Activated CD4-positive, alpha-beta T cell treated with anti-CD3 and anti-CD28 coated beads, Interleukin-2, Interleukin-4, amounts not matched to agents 100 ng/mL and 50 ng/mL, durations not matched to agents 16 hours and 8 hours (primary cell): ENCODE data around the gene RLIM.

Experiments used
- DNase-seq: peaks from one replicate; pipeline ENCODE4 v3.0.0-alpha.2; 2020; ENCODE audit warnings: low spot score

Gene RLIM

DNA sequence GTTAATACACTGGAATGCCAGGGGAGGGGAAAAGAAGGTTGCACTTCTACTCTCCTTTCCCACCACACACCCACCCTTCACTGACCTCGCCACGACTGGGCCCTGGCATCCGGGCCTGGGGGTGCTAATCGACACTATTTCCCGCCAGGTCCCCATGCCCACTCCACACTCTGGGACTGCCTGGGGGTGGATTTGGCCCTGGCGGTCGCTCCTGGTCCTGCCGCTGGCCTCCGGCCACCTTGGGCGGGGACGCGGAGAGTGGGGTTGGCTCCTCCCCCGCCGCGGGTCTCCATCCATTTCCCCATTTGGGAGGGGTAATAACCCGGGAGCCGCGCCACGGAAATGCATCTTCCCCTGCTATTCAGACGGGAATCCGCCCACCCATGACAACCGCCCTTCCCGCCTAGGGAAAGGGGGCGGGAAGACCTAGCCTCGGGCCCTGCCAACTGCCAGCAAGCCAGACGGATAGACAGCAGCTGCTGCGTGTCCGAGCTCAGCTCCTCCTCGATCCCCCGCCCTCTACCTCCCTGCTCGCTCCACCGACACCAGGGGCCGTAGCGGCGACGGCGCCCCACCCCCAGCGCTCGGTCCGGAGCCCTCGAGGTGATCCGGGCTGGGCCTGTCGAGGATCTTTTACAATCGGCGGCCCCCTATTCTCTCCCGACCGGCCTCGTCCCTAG lies 78.1 kb downstream of the RLIM start:
- DNase-seq, result no peak

DNA sequence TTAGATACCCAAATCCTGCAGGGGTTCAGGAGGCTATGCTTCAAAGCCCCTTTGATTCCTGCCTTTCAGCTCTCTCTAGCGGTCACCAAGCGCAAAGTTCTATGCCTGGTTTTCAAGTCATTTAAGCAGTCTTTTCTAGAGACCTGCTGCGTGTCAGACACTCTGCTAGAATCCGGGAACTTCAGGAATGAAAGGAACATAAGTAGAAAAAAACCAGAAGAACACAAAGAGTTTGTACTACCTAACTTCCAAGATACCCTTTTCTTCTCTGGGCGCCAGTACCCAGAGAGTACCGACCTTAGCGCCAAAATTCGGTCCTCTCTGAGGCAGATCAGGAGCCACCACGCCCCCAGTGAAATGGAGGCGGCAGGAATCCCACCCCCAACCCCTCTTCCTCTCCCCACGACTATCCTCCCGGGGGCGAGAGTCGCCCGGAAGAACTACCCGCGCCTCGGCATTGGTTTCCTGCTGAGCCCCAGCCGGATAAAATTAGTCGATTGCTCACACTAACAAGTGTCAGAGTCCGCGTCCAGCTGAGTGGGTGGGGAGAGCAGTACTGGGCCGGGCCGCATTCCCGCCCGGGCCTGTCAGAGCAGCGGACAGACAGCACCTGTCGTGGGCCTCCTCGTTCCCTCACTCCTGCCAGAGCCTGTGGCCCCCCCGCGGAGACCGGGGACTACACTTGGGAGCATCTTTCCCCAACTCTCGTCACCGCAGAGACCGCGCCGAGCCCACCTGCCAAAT lies 78.8 kb downstream of the RLIM start:
- no peak for DNase-seq
